Measurements from ENCODE around the gene RND3.

DNA sequence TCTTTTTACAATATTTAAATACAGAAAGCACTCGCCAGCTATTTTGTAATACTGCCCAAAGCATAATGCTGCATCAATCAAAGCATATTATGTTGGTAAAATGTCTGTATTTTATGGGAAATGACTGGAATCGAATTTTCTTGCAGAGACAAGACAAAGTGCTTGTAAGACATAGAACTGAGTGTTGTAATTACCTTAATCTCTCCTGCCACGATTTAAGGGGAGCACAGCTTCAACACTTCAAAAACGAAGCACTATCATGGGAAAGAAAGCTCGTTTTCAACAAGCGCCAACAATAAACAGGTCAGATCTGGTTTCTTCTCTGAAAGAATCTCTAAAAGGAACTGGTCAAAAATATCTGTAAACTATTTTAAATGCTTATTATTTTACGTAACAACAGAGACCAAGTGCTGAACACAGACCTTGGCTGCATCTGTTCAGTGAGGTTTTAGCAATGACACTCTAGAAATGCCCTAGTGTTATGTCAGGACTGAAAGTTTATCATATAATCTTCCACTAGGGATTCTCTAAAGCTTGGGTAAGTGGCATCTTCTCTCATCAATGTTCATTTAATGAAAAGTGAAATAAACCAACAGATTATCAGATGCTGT lies 19.0 kb downstream of the RND3 start:
- TF ChIP-seq, protein P1, sequence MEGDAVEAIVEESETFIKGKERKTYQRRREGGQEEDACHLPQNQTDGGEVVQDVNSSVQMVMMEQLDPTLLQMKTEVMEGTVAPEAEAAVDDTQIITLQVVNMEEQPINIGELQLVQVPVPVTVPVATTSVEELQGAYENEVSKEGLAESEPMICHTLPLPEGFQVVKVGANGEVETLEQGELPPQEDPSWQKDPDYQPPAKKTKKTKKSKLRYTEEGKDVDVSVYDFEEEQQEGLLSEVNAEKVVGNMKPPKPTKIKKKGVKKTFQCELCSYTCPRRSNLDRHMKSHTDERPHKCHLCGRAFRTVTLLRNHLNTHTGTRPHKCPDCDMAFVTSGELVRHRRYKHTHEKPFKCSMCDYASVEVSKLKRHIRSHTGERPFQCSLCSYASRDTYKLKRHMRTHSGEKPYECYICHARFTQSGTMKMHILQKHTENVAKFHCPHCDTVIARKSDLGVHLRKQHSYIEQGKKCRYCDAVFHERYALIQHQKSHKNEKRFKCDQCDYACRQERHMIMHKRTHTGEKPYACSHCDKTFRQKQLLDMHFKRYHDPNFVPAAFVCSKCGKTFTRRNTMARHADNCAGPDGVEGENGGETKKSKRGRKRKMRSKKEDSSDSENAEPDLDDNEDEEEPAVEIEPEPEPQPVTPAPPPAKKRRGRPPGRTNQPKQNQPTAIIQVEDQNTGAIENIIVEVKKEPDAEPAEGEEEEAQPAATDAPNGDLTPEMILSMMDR (IDR thresholded peaks at IDR 0.05), result no peak
- TF ChIP-seq POLR2A (IDR thresholded peaks at IDR 0.05), result no peak
